ENCODE measurements around the gene DUSP16.

DUSP16 gene

GRCh38 chr12:12445165-12445881 is 117.3 kb downstream of the DUSP16 start:
- Histone ChIP-seq H2AFZ (ENCODE audit: low read depth) (no peak overlapping the region), H3K27ac (no peak overlapping the region), H3K4me1 (ENCODE audit: low read depth, poor library complexity, severe bottlenecking) (peaks cover 28% of the 10 kb centered on the region), H3K4me3 (IDR thresholded peaks at IDR 0.05; ENCODE audit: insufficient read depth, low read depth, low read length) (no peak overlapping the region), H4K20me1 (ENCODE audit: insufficient read depth) (no peaks in the 10 kb centered on the region), H3K79me2 (ENCODE audit: insufficient read depth, low read depth) (no peaks in the 10 kb centered on the region), H3K4me2 (no peak overlapping the region), H3K9ac (no peak overlapping the region), H3K36me3 (ENCODE audit: insufficient read depth) (no peaks in the 10 kb centered on the region), H3K27me3 (ENCODE audit: insufficient read depth, low read depth) (no peaks in the 10 kb centered on the region)
- TF ChIP-seq, protein P1, sequence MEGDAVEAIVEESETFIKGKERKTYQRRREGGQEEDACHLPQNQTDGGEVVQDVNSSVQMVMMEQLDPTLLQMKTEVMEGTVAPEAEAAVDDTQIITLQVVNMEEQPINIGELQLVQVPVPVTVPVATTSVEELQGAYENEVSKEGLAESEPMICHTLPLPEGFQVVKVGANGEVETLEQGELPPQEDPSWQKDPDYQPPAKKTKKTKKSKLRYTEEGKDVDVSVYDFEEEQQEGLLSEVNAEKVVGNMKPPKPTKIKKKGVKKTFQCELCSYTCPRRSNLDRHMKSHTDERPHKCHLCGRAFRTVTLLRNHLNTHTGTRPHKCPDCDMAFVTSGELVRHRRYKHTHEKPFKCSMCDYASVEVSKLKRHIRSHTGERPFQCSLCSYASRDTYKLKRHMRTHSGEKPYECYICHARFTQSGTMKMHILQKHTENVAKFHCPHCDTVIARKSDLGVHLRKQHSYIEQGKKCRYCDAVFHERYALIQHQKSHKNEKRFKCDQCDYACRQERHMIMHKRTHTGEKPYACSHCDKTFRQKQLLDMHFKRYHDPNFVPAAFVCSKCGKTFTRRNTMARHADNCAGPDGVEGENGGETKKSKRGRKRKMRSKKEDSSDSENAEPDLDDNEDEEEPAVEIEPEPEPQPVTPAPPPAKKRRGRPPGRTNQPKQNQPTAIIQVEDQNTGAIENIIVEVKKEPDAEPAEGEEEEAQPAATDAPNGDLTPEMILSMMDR (conservative IDR thresholded peaks at IDR 0.05; ENCODE audit: low read depth, low read length), result no peak

DNA sequence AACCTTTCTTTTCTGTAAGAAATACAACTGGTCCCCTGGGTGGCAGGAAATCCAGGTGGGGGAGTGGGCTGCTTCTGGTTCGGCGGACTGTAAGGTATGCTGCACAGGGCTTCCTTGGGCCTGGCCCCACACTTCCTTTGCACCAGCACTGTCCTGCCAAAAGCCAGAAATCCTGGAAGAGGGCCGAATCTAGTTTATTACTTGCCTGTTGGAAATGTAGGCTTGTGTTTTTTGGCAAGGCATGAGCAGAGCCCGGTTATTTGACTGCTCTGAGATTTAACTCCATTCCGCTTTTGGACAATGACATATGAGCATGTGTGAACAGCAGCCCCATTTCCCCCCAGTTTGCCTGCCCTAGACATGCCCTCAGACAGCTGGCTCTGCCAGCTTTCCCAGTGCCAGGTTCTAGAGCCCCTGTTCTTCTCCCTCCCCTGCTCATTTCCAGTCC is 119.2 kb downstream of the DUSP16 start:
- H3K27me3 ChIP-seq (ENCODE audit: insufficient read depth, low read depth), result no peaks in the 10 kb centered on the region
- H3K4me2 ChIP-seq, result no peak overlapping the region
- H3K27ac ChIP-seq, result no peak overlapping the region
- no peaks in the 10 kb centered on the region for H3K79me2 ChIP-seq (ENCODE audit: insufficient read depth, low read depth)
- H3K36me3 ChIP-seq (ENCODE audit: insufficient read depth), result no peaks in the 10 kb centered on the region
- H3K4me1 ChIP-seq (ENCODE audit: low read depth, poor library complexity, severe bottlenecking), result peaks cover 30% of the 10 kb centered on the region
- H4K20me1 ChIP-seq (ENCODE audit: insufficient read depth), result no peaks in the 10 kb centered on the region
- H3K4me3 ChIP-seq (IDR thresholded peaks at IDR 0.05; ENCODE audit: insufficient read depth, low read depth, low read length), result no peak overlapping the region
- H3K9ac ChIP-seq, result no peak overlapping the region
- TF ChIP-seq, protein P1 (conservative IDR thresholded peaks at IDR 0.05; ENCODE audit: low read depth, low read length), result no peak
- H2AFZ ChIP-seq (ENCODE audit: low read depth), result no peak overlapping the region

GRCh38 chr12:12442548-12443071 is 120.1 kb downstream of the DUSP16 start:
- Histone ChIP-seq H3K4me2 (no peak overlapping the region), H3K79me2 (ENCODE audit: insufficient read depth, low read depth) (no peaks in the 10 kb centered on the region), H3K27me3 (ENCODE audit: insufficient read depth, low read depth) (no peaks in the 10 kb centered on the region), H3K4me3 (IDR thresholded peaks at IDR 0.05; ENCODE audit: insufficient read depth, low read depth, low read length) (no peak overlapping the region), H3K36me3 (ENCODE audit: insufficient read depth) (no peaks in the 10 kb centered on the region), H3K9ac (no peak overlapping the region), H2AFZ (ENCODE audit: low read depth) (no peak overlapping the region), H3K27ac (peak overlapping the region; percentile 43), H4K20me1 (ENCODE audit: insufficient read depth) (no peaks in the 10 kb centered on the region), H3K4me1 (ENCODE audit: low read depth, poor library complexity, severe bottlenecking) (peaks cover 30% of the 10 kb centered on the region)
- TF ChIP-seq, protein P1 (conservative IDR thresholded peaks at IDR 0.05; ENCODE audit: low read depth, low read length), result no peak

GRCh38 chr12:12441843-12442461 is 120.7 kb downstream of the DUSP16 start:
- no peak overlapping the region for H2AFZ ChIP-seq (ENCODE audit: low read depth)
- TF ChIP-seq, protein P1 (conservative IDR thresholded peaks at IDR 0.05; ENCODE audit: low read depth, low read length), result no peak
- peaks cover 30% of the 10 kb centered on the region for H3K4me1 ChIP-seq (ENCODE audit: low read depth, poor library complexity, severe bottlenecking)
- H3K4me2 ChIP-seq, result peak overlapping the region; percentile 50
- no peak overlapping the region for H3K4me3 ChIP-seq (IDR thresholded peaks at IDR 0.05; ENCODE audit: insufficient read depth, low read depth, low read length)
- H3K27me3 ChIP-seq (ENCODE audit: insufficient read depth, low read depth), result no peaks in the 10 kb centered on the region
- peak overlapping the region; percentile 16; the same call in 1 of the 2 replicates for H3K9ac ChIP-seq
- H3K79me2 ChIP-seq (ENCODE audit: insufficient read depth, low read depth), result no peaks in the 10 kb centered on the region
- no peaks in the 10 kb centered on the region for H3K36me3 ChIP-seq (ENCODE audit: insufficient read depth)
- H3K27ac ChIP-seq, result peak overlapping the region; percentile 43
- no peaks in the 10 kb centered on the region for H4K20me1 ChIP-seq (ENCODE audit: insufficient read depth)
